ENCODE measurements around the gene CDSN. TPM values are rescaled to one million over a fixed set of nuclear protein-coding genes. Genes with fewer than 3 reads are reported as not detected.

Gene CDSN
- total RNA-seq, result under 0.01 TPM in 1 of 2 replicates, not detected in the other

GRCh38 chr6:31120151-31120915, at the start of gene CDSN:
CDSN (minus strand) TSS chr6:31120446; CDS start chr6:31120419, 27 bp downstream.

GRCh38 chr6:31158140-31158862, 38.1 kb upstream of the CDSN start, which contains the start of gene TCF19:
TCF19 (plus strand) TSS chr6:31158589; CDS start chr6:31159470, 881 bp downstream.

GRCh38 chr6:31157513-31158139, 37.4 kb upstream of the CDSN start, which contains the start of gene CCHCR1:
CCHCR1 (minus strand) TSS chr6:31157802; CDS start chr6:31157600, 202 bp downstream.

GRCh38 chr6:31138982-31139381, 18.7 kb upstream of the CDSN start, which contains the start of gene PSORS1C2:
PSORS1C2 (minus strand) TSS chr6:31139066; CDS start chr6:31139026, 40 bp downstream.

GRCh38 chr6:31114541-31114878, 5.7 kb downstream of the CDSN start, which contains the start of gene PSORS1C1:
PSORS1C1 (plus strand) TSS chr6:31114800; CDS start chr6:31129633, 14,833 bp downstream.

GRCh38 chr6:31112478-31112877, 7.8 kb downstream of the CDSN start, which contains the start of gene C6orf15:
C6orf15 (minus strand) TSS chr6:31112575; CDS start chr6:31112555, 20 bp downstream.

Other genes with a start within 250 kb of the CDSN start
- gene DDR1, start 235.9 kb downstream of the CDSN start, total RNA-seq, result 5.6 and 12.7 TPM in 2 replicates
- 12.6 and 17.6 TPM in 2 replicates for gene GTF2H4, start 212.2 kb downstream of the CDSN start, total RNA-seq
- 15.1 and 17.4 TPM in 2 replicates for gene VARS2, start 206.2 kb downstream of the CDSN start, total RNA-seq
- gene SFTA2, start 188.3 kb downstream of the CDSN start, total RNA-seq, result not detected in 2 replicates
- not detected in 2 replicates for gene MUCL3, start 179.5 kb downstream of the CDSN start, total RNA-seq
- not detected in 2 replicates for gene MUC21, start 136.7 kb downstream of the CDSN start, total RNA-seq
- not detected in 2 replicates for gene MUC22, start 110.0 kb downstream of the CDSN start, total RNA-seq
- gene C6orf15, start 7.9 kb downstream of the CDSN start, total RNA-seq, result not detected in 2 replicates
- 4.8 and 11.9 TPM in 2 replicates for gene PSORS1C1, start 5.6 kb downstream of the CDSN start, total RNA-seq
- gene PSORS1C2, start 18.6 kb upstream of the CDSN start, total RNA-seq, result not detected in 2 replicates
- gene CCHCR1, start 37.4 kb upstream of the CDSN start, total RNA-seq, result 14.2 and 18.2 TPM in 2 replicates
- 9.7 and 17.5 TPM in 2 replicates for gene TCF19, start 38.1 kb upstream of the CDSN start, total RNA-seq
- gene POU5F1, start 50.2 kb upstream of the CDSN start, total RNA-seq, result not detected in 2 replicates
- gene HLA-C, start 151.6 kb upstream of the CDSN start, total RNA-seq, result 215 and 419 TPM in 2 replicates
- 212 and 305 TPM in 2 replicates for gene HLA-B, start 236.7 kb upstream of the CDSN start, total RNA-seq